Measurements from ENCODE around the gene TEX51.

DNA sequence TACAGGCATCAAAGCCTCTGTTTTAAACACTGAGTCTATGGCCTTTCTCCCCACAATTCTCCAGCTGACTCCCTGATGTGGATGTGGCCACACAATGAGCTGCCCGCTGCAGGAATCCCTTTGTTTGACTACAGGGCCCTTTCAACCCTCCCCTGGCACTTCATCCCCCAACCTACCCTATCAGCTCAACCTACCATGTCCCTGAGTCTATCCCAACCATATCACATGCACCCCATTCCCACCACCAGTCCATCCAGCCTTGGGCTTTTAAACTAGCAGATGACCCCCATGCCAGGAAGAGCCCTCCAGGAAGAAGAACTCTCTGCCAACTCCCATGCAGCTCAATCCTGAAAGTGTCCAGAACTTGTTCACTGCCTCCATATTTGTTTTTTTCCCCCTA lies 46.9 kb upstream of the TEX51 start:
- no peak for TF ChIP-seq EP300 (IDR thresholded peaks at IDR 0.05)
- TF ChIP-seq, protein P1, sequence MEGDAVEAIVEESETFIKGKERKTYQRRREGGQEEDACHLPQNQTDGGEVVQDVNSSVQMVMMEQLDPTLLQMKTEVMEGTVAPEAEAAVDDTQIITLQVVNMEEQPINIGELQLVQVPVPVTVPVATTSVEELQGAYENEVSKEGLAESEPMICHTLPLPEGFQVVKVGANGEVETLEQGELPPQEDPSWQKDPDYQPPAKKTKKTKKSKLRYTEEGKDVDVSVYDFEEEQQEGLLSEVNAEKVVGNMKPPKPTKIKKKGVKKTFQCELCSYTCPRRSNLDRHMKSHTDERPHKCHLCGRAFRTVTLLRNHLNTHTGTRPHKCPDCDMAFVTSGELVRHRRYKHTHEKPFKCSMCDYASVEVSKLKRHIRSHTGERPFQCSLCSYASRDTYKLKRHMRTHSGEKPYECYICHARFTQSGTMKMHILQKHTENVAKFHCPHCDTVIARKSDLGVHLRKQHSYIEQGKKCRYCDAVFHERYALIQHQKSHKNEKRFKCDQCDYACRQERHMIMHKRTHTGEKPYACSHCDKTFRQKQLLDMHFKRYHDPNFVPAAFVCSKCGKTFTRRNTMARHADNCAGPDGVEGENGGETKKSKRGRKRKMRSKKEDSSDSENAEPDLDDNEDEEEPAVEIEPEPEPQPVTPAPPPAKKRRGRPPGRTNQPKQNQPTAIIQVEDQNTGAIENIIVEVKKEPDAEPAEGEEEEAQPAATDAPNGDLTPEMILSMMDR (IDR thresholded peaks at IDR 0.05), result no peak

Measured in esophagus muscularis mucosa (tissue), 3 donors.